Muscle of arm (tissue), 12 donors: ENCODE data around the gene RBMS3. TPM values are rescaled to one million over a fixed set of nuclear protein-coding genes. Genes with fewer than 3 reads are reported as not detected.
"Not testable (repeated sequence)": the region's sequence is repeated elsewhere in the genome, so short reads cannot be mapped to it uniquely, and the experiment has no call there.

Experiments used
- DNase-seq: peaks from one replicate; pipeline ENCODE4 v3.0.0-alpha.2; 2013
- polyA plus RNA-seq, 12 donors: library from polyadenylated mRNA; unstranded; fragments of 120-200 nt; gene quantifications; one replicate each; pipeline ENCODE4 v1.2.1, GENCODE V29; 2013; ENCODE audit not compliant: insufficient read length in 12 of 12

The RBMS3 gene
- polyA plus RNA-seq, 12 donors: 27.1 to 56.7 (median 31.2) TPM; not detected in 1

GRCh38 chr3:30020380-30020779 is 739.5 kb downstream of the RBMS3 start:
- DNase-seq: no peak

GRCh38 chr3:30024466-30024865 is 743.6 kb downstream of the RBMS3 start:
- no peak for DNase-seq

GRCh38 chr3:30026851-30027250 is 746.0 kb downstream of the RBMS3 start:
- no peak for DNase-seq

- no peak for DNase-seq
Measured at GRCh38 chr3:30034246-30034991, 753.5 kb downstream of the RBMS3 start.

- no peak for DNase-seq
Measured at GRCh38 chr3:30035935-30036567, 755.2 kb downstream of the RBMS3 start.

GRCh38 chr3:30040126-30040525 is 759.3 kb downstream of the RBMS3 start:
- DNase-seq: no peak

GRCh38 chr3:30041481-30041880 is 760.6 kb downstream of the RBMS3 start:
- not testable (repeated sequence) for DNase-seq

GRCh38 chr3:30042274-30042859 is 761.5 kb downstream of the RBMS3 start:
- peak; percentile 78 for DNase-seq

GRCh38 chr3:30042916-30043555 is 762.2 kb downstream of the RBMS3 start:
- no peak for DNase-seq

- DNase-seq: no peak
Measured at GRCh38 chr3:30044515-30044914, 763.6 kb downstream of the RBMS3 start.

- no peak for DNase-seq
Measured at GRCh38 chr3:30048431-30048830, 767.6 kb downstream of the RBMS3 start.

GRCh38 chr3:30050116-30050515 is 769.2 kb downstream of the RBMS3 start:
- DNase-seq: not testable (repeated sequence)

GRCh38 chr3:30059240-30059639 is 778.4 kb downstream of the RBMS3 start:
- no peak for DNase-seq
